HT-29 (cell line): ENCODE data around the gene SLC25A51. TPM values are rescaled to one million over a fixed set of nuclear protein-coding genes. Genes with fewer than 3 reads are reported as not detected.
"Not testable (repeated sequence)": the region's sequence is repeated elsewhere in the genome, so short reads cannot be mapped to it uniquely, and the experiment has no call there.

Experiments used
- DNase-seq: peaks from one replicate; pipeline ENCODE4 v3.0.0-alpha.2; 2015; ENCODE audit warnings: low spot score
- total RNA-seq: library from RNA; depleted of rRNA; stranded (reverse); fragments of >200 nt; shearing (Covaris generic); gene quantifications from 2 replicates; pipeline ENCODE4 v1.2.3, GENCODE V29; 2014

Gene SLC25A51
- total RNA-seq, 1 experiment from 2014 or later = 9.9 TPM

GRCh38 chr9:37920471-37921167, 16.7 kb upstream of the SLC25A51 start:
- no peak for DNase-seq

DNA sequence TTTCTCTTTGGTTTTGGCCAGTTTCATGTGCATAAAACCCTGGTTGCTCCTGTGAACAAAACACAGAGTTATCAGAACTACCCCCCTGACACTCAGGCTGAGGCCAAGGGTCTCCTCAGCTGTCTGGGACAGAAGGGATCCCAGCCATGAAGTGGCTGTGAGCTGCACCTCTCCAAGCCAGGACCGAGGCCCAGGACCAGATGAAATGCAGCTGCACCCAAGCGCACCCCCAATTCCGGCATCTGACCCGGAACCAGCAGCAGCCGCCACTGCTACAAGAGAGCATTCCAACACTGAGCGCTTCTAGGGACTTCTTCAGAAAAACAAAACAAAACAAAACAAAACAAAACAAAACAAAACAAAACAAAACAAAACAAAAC, 16.0 kb upstream of the SLC25A51 start:
- no peak for DNase-seq

DNA sequence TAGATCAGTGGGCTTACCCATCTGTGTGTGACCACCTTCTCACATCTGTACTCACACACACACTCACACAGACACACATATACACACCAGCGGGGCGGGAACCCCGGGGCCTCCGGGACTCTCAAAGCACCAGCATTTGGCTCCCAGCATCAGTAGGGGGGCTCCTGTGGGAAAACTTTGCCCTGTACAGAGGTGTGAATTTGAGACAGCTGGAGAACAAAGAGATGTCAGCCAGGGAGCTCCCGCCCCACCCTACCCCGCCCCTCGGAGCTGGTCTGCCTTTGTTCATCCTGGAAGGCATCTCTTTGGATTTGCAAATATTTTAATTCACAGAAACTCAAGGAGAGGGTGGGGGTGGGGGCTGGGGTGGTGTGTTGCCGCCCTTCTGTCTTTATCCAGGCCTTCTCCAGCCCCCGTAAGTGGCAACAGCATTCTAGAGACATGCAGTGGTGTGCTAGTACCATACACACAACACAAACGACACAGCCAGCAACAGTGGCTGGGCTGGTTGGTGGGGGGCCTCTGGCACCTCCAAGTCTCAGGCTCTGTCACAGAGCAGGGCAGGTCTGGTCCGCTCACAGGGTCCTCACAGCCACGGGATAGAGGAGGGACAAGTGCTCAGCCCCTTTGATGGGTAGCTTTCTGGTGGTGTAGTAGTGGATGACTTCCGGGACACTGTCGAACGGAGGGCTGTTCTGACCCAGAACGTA, 15.5 kb upstream of the SLC25A51 start:
- DNase-seq = no peak

- DNase-seq = no peak
These were observed 14.8 kb upstream of the SLC25A51 start for GRCh38 chr9:37918665-37919170.

DNA sequence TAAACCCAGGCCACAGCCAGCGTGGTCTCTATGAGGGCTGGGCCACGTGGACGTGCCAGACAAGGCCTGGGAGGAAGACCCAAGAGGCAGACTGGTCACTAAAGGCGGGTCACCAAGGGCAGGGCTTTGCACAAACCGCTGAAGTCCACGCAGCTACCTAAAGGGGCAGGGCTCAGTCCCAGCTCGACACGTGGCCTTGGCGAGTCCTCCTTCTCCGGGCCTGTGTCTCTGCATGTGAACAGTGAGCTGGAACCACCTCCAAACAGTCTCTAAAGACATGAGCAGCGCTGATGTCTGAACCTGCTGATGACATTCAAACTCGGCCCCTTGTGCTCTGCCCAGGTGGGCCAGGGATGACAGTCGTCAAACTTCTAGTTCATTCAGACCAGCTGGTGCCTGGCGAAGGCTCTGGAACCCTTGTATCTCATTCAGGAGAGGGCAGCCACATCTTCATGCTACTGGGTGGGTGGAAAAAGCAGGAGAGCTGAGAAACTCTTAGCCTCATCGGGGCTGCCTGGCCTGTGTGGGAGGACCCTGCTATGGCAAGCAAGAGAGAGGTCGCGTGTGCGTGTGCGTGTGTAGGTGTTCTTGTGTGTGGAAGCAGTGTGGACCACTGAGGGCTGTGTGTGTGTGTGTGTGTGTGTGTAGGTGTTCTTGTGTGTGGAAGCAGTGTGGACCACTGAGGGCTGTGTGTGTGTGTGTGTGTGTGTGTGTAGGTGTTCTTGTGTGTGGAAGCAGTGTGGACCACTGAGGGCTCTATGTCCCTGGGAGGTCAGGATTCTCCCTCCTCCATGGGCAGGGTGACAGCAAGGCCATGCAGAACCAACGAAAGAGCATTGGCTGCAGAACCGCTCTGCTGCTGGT, 14.1 kb upstream of the SLC25A51 start:
- DNase-seq = no peak

DNA sequence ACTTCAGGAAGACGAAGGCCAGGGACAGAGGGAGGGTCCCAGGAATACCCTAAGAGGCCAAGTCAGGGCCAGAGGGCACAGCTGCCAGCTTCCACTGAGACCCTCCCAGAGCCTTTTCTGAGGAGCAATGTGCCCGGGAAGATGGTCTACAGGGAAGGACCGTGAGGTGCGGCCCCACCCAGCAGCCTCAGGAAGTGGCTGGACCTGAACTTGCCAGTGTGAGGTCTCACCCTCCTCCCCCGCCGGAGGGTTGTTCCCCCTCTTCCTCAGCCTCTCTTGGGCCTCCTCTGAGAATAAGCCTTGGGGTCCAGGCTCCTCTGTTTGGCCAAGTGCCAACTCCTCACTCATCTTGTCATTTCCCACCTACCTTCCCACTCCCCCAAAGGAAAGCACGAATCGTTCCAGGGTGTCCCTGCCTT, 13.4 kb upstream of the SLC25A51 start:
- no peak for DNase-seq

DNA sequence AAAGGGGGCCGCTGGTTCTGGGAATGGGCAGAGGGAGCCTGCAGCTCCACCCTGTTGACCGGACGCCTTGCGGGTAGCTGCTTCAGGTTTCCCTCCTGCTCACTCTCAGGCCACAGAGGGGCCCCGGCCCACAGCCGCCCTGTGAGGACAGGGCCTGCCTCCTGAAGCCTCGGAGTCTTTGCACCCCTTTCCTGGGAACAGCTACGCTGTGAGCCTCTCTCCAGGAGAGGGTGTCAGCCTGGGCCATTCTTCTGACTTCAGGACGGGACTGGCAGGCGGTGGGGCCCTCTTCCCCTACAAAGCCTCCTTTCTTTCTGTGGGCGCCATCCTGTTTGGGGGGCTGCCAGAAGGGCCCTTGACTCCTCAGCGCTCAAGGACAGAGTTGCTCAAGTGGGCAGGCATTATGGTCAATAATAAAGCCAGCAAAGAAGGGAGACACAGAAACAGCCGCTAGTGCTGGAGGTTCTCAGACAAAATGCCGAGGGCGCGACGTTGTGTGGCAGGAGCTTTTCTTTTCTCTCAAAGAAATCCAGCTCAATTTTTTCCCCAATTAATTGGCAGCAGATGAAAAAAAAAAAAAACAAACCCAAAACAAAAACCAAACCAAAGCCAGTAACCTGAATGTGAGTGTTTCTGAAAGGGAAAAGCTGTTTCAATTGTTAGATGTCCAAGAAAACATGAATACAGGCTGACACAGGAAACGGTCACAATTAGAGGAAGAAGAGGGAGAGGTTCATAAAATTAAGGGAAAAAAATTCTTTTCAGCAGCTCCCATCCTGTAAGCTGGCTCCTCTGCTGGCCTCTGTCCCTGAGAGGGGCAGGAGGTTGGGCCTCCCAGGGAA, 12.8 kb upstream of the SLC25A51 start:
- no peak for DNase-seq

- DNase-seq = no peak
These were observed 12.1 kb upstream of the SLC25A51 start for GRCh38 chr9:37915911-37916470.

- DNase-seq = no peak
These were observed 10.9 kb upstream of the SLC25A51 start for GRCh38 chr9:37914701-37915358.

GRCh38 chr9:37914154-37914551, 10.2 kb upstream of the SLC25A51 start:
- DNase-seq = no peak

DNA sequence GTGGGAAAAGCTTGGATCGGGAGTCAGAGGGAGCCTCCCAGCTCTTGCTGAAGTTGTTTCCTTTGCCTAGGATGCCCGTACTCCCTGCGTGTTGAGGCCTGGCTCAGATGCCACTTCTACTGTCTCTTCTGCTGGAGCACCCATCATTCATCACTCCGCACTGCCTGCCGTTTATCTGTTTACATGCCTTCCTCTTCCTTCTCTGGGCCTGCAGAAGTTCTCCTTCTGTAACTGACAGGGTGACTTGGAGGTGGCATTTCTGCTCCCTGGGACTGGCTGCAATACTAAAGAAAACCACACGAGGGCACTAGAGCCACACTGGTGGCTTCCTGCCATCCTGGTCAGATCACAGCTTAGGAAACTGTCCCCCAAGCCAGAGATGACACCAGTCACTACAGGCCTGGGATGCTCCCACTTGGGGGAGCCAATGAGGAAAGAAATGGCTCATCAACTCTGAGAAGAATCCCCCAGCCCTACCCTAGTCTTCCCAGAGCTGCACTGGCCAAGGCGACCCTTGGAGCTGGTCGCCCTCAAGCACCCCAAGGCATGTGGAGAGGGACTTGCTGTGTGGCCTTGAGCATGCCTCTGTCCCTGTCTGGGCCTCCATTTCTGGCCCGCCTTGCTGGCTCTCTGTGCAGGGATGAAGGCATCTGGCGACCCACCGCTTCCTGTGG, 9.7 kb upstream of the SLC25A51 start:
- DNase-seq = peak; percentile 91

GRCh38 chr9:37911271-37911681, 7.3 kb upstream of the SLC25A51 start:
- DNase-seq = no peak

- no peak for DNase-seq
These were observed 6.3 kb upstream of the SLC25A51 start for GRCh38 chr9:37910271-37910670.

DNA sequence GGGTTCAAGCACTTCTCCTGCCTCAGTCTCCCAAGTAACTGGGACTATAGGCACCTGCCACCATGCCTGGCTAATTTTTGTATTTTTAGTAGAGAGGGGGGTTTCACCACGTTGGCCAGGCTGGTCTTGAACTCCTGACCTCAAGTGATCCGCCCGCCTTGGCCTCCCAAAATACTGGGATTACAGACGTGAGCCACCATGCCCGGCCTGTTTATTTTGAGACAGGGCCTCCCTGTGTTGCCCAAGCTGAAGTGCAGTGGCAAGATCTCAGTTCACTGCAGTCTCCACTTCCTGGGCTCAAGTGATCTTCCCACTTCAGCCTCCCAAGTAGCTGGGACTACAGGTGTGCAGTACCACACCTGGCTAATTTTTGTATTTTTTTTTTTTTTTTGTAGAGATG, 5.9 kb upstream of the SLC25A51 start:
- DNase-seq = not testable (repeated sequence)

- DNase-seq = no peak
These were observed 5.4 kb upstream of the SLC25A51 start for GRCh38 chr9:37909326-37909725.

DNA sequence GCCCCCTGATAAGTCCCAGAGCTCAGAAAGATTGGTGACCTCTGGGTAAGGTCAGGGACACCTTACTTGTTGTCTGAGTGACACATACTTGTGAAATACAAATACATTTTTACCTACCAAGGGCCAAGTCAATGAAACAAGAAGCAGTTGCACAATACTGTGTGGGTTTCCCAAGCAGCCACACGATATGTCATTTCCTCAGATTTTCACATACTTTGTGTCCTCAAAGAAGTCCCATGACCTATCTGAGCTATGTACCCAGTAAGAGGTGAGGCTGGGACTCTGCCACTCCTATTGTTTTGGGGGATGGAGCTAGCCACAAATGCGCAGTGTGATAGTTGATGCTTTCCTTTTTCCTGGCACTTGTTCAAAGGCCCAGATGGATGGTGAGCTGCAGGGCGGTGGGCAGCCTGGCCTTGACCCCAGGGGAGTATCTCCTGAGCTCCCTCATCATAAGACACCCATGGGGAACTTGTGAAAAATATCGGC, 4.8 kb upstream of the SLC25A51 start:
- DNase-seq = no peak

GRCh38 chr9:37908283-37908682, 4.4 kb upstream of the SLC25A51 start:
- DNase-seq = no peak

- DNase-seq = no peak
These were observed 2.6 kb upstream of the SLC25A51 start for GRCh38 chr9:37906312-37907239.
